ENCODE data around the gene GKAP1. TPM values are rescaled to one million over a fixed set of nuclear protein-coding genes. Genes with fewer than 3 reads are reported as not detected.

Gene GKAP1
- total RNA-seq, 4 donors from 2014 or later, result 4.9 to 44.1 (median 19.0) TPM

- TF ChIP-seq POLR2A (IDR thresholded peaks at IDR 0.05) (no peak), CTCF (IDR thresholded peaks at IDR 0.05) (no peak)
- H3K27ac ChIP-seq, result no peak overlapping the region
- no peaks in the 10 kb centered on the region for H3K4me1 ChIP-seq
- DNase-seq, result no peak
- no peaks in the 10 kb centered on the region for H3K27me3 ChIP-seq
- intact Hi-C loops (cut with DNase I; ENCODE audit: low total_unique reads), result no loop called here
- H3K4me3 ChIP-seq, result no peak overlapping the region
- no peaks in the 10 kb centered on the region for H3K9me3 ChIP-seq
- H3K36me3 ChIP-seq, result no peaks in the 10 kb centered on the region
Observed at GRCh38 chr9:83721509-83721908, 96.1 kb downstream of the GKAP1 start.

GRCh38 chr9:83715794-83716193 lies 101.8 kb downstream of the GKAP1 start:
- no peaks in the 10 kb centered on the region for H3K36me3 ChIP-seq
- TF ChIP-seq CTCF (IDR thresholded peaks at IDR 0.05) (no peak), POLR2A (IDR thresholded peaks at IDR 0.05) (no peak)
- H3K27me3 ChIP-seq, result no peaks in the 10 kb centered on the region
- H3K9me3 ChIP-seq, result no peaks in the 10 kb centered on the region
- intact Hi-C loops (cut with DNase I; ENCODE audit: low total_unique reads), result no loop called here
- no peak overlapping the region for H3K27ac ChIP-seq
- H3K4me1 ChIP-seq, result no peaks in the 10 kb centered on the region
- DNase-seq, result no peak
- H3K4me3 ChIP-seq, result no peak overlapping the region

GRCh38 chr9:83715221-83715620 lies 102.3 kb downstream of the GKAP1 start:
- Histone ChIP-seq H3K27ac (no peak overlapping the region), H3K4me1 (no peaks in the 10 kb centered on the region), H3K27me3 (no peaks in the 10 kb centered on the region), H3K4me3 (no peak overlapping the region), H3K9me3 (no peaks in the 10 kb centered on the region), H3K36me3 (no peaks in the 10 kb centered on the region)
- DNase-seq, result no peak
- TF ChIP-seq CTCF (IDR thresholded peaks at IDR 0.05) (no peak), POLR2A (IDR thresholded peaks at IDR 0.05) (no peak)
- intact Hi-C loops (cut with DNase I; ENCODE audit: low total_unique reads), result no loop called here

- no peaks in the 10 kb centered on the region for H3K9me3 ChIP-seq
- TF ChIP-seq POLR2A (IDR thresholded peaks at IDR 0.05) (no peak), CTCF (IDR thresholded peaks at IDR 0.05) (peak in 1 of 4 experiments; percentile 21)
Observed at GRCh38 chr9:83714329-83714728, 103.2 kb downstream of the GKAP1 start.

GRCh38 chr9:83708515-83709158 lies 108.9 kb downstream of the GKAP1 start:
- DNase-seq, result peak; percentile 62 to 66
- Histone ChIP-seq H3K4me3 (peak overlapping the region; percentile 94 to 95), H3K9me3 (no peaks in the 10 kb centered on the region), H3K27me3 (no peaks in the 10 kb centered on the region), H3K4me1 (no peaks in the 10 kb centered on the region), H3K36me3 (no peaks in the 10 kb centered on the region), H3K27ac (peak overlapping the region; percentile 95)
- TF ChIP-seq POLR2A (IDR thresholded peaks at IDR 0.05), result no peak
- TF ChIP-seq CTCF (IDR thresholded peaks at IDR 0.05), result no peak
- intact Hi-C loops (cut with DNase I; ENCODE audit: low total_unique reads), result no loop called here

More at GRCh38 chr9:83714329-83714728, 103.2 kb downstream of the GKAP1 start:
- Histone ChIP-seq H3K36me3 (no peaks in the 10 kb centered on the region), H3K4me1 (no peaks in the 10 kb centered on the region), H3K27me3 (no peaks in the 10 kb centered on the region), H3K4me3 (no peak overlapping the region), H3K27ac (no peak overlapping the region)
- DNase-seq, result no peak
- intact Hi-C loops (cut with DNase I; ENCODE audit: low total_unique reads), result no loop called here

Data from uterus (tissue), 4 donors.